PFSK-1 (cell line): Measurements from ENCODE around the gene RXFP1.

Experiments
- FOXP2 ChIP-seq: optimal IDR thresholded peaks from 2 replicates; pipeline ENCODE3; 2011; ENCODE audit warnings: borderline replicate concordance, control low read depth, inconsistent platforms; ENCODE audit not compliant: insufficient read depth; ENCODE audit errors: extremely low read length, extremely low read depth
- POLR2AphosphoS5 ChIP-seq: IDR thresholded peaks from 2 replicates; pipeline ENCODE4 v1.6.1; 2012; ENCODE audit warnings: low read depth, mild to moderate bottlenecking, control low read depth, low read length, moderate library complexity
- SIN3A ChIP-seq: IDR thresholded peaks from 2 replicates; pipeline ENCODE4 v1.6.1; 2012; ENCODE audit warnings: mild to moderate bottlenecking, low read length, moderate library complexity, borderline replicate concordance; ENCODE audit not compliant: insufficient read depth
- TAF1 ChIP-seq: IDR thresholded peaks from 2 replicates; pipeline ENCODE4 v1.6.1; 2012; ENCODE audit warnings: low read length, control low read depth, borderline replicate concordance; ENCODE audit not compliant: insufficient read depth
- TF ChIP-seq, protein P1 (sequence below), 2 experiments: IDR thresholded peaks; 2 replicates each; pipeline versions ENCODE4 v1.6.1 to v1.8.0; 2011 to 2012; ENCODE audit warnings: low read depth in 2 of 2, low read length in 2 of 2, control low read depth in 1 of 2, inconsistent platforms in 1 of 2, mild to moderate bottlenecking in 1 of 2, moderate library complexity in 1 of 2; ENCODE audit not compliant: insufficient read depth in 1 of 2

RXFP1 gene

GRCh38 chr4:158664806-158665205 lies 143.1 kb downstream of the RXFP1 start:
- TF ChIP-seq, protein P1, sequence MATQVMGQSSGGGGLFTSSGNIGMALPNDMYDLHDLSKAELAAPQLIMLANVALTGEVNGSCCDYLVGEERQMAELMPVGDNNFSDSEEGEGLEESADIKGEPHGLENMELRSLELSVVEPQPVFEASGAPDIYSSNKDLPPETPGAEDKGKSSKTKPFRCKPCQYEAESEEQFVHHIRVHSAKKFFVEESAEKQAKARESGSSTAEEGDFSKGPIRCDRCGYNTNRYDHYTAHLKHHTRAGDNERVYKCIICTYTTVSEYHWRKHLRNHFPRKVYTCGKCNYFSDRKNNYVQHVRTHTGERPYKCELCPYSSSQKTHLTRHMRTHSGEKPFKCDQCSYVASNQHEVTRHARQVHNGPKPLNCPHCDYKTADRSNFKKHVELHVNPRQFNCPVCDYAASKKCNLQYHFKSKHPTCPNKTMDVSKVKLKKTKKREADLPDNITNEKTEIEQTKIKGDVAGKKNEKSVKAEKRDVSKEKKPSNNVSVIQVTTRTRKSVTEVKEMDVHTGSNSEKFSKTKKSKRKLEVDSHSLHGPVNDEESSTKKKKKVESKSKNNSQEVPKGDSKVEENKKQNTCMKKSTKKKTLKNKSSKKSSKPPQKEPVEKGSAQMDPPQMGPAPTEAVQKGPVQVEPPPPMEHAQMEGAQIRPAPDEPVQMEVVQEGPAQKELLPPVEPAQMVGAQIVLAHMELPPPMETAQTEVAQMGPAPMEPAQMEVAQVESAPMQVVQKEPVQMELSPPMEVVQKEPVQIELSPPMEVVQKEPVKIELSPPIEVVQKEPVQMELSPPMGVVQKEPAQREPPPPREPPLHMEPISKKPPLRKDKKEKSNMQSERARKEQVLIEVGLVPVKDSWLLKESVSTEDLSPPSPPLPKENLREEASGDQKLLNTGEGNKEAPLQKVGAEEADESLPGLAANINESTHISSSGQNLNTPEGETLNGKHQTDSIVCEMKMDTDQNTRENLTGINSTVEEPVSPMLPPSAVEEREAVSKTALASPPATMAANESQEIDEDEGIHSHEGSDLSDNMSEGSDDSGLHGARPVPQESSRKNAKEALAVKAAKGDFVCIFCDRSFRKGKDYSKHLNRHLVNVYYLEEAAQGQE (IDR thresholded peaks at IDR 0.05; ENCODE audit: insufficient read depth in 1 of 2, low read depth in 2 of 2, low read length in 2 of 2), result no peak
- no peak for TF ChIP-seq POLR2AphosphoS5

DNA sequence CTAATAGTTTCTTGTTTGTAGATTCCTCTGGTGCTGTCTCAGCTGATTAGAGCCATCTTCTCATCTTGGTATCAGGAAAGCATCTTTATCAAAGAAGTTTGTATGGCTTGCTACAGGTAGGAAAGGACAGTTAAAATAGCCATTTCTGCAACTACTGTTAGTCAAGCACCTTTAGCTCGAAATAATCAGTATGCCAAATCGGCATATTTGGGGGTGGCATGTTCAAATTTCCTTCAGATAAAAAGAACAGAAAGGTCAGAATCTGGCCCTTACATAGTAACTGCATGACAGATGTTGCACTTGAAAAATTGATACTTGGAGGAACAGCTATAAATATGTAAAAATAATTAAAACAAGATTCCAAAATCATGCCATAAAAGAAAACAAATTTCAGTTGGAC lies 145.2 kb downstream of the RXFP1 start:
- TF ChIP-seq POLR2AphosphoS5 (no peak), SIN3A (no peak), TAF1 (no peak), FOXP2 (no peak)
- TF ChIP-seq, protein P1 (IDR thresholded peaks at IDR 0.05; ENCODE audit: insufficient read depth in 1 of 2, low read depth in 2 of 2, low read length in 2 of 2), result no peak

DNA sequence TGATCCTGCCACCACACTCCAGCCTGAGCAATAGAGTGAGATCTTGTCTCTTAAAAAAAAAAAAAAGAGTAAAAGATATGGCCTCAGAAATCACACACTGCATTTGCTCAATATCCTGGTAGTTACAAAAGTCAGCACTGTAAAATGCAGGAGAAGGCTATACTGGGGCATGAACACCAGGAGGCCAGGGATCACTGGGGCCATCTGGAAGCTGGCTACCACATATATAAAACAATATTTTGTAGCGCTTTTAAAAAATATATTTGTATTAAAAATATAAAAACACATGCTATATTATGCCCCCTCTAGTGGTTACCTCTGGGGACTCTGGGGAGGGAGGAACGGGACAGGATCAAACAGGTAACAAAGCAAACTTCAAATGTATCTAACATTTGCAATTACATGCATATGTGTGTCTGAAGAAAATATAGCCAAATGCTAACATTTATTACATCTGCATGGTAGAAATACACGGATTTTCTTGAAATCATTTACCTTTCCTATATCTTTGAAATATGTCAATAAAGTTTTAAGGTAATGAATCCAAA lies 146.0 kb downstream of the RXFP1 start:
- TF ChIP-seq TAF1, result no peak
- no peak for TF ChIP-seq POLR2AphosphoS5

DNA sequence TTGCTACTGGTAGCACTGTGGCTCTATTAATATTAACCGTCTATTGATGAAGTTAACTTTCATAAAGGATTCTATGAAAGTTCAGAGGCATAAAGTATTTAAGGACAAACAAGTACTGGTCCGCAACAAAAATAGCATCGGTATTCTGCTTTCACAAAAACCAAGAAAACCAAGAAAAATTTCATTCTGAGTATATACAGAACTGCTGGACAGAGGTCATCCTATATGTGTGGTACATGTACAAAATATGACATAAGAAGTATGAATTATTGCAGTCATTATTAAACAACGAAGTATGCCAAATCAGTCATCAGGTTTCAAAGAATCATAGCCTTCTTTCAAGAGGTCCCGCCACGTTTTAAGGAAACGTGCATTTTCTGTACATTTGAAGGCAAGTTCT lies 147.6 kb downstream of the RXFP1 start:
- TF ChIP-seq TAF1, result no peak
- no peak for TF ChIP-seq POLR2AphosphoS5
- no peak for TF ChIP-seq SIN3A
- TF ChIP-seq, protein P1 (IDR thresholded peaks at IDR 0.05; ENCODE audit: insufficient read depth in 1 of 2, low read depth in 2 of 2, low read length in 2 of 2), result no peak
- no peak for TF ChIP-seq FOXP2

- TF ChIP-seq, protein P1 (IDR thresholded peaks at IDR 0.05; ENCODE audit: insufficient read depth in 1 of 2, low read depth in 2 of 2, low read length in 2 of 2), result no peak
- TF ChIP-seq TAF1 (peak; percentile 15; the same call in 1 of the 2 replicates), FOXP2 (no peak), POLR2AphosphoS5 (no peak), SIN3A (peak; percentile 43; the same call in 1 of the 2 replicates)
These were observed 149.4 kb downstream of the RXFP1 start for GRCh38 chr4:158670975-158671664.
